DOHH2 (cell line): Measurements from ENCODE around the gene PLSCR5.

Experiments used
- H3F3A ChIP-seq: fragments of 200-600 bp; sonication (generic), shearing (Covaris generic); 2 replicates; pipeline ENCODE4 v1.6.0; 2016; ENCODE audit warnings: antibody characterized with exemption, mild to moderate bottlenecking; ENCODE audit not compliant: control insufficient read depth, insufficient read depth
- H3K27ac ChIP-seq: fragments of 200-600 bp; sonication (generic); 2 replicates; pipeline ENCODE4 v1.5.1; 2014; ENCODE audit warnings: low read depth, mild to moderate bottlenecking, low read length, moderate library complexity
- H3K27me3 ChIP-seq: fragments of 200-600 bp; sonication (generic); 2 replicates; pipeline ENCODE4 v1.6.1; 2014; ENCODE audit warnings: mild to moderate bottlenecking, low read length, mixed read lengths; ENCODE audit not compliant: control insufficient read depth
- H3K36me3 ChIP-seq: fragments of 200-600 bp; sonication (generic); 2 replicates; pipeline ENCODE4 v1.6.1; 2014; ENCODE audit warnings: mild to moderate bottlenecking, low read length, moderate library complexity, mixed read lengths; ENCODE audit not compliant: control insufficient read depth
- H3K4me1 ChIP-seq: fragments of 200-600 bp; sonication (generic); 2 replicates; pipeline ENCODE4 v1.6.1; 2014; ENCODE audit warnings: mild to moderate bottlenecking, low read length, mixed read lengths; ENCODE audit not compliant: control insufficient read depth
- H3K4me2 ChIP-seq: fragments of 200-600 bp; sonication (generic); 2 replicates; pipeline ENCODE4 v1.6.0; 2014; ENCODE audit warnings: mild to moderate bottlenecking, low read length, moderate library complexity
- H3K4me3 ChIP-seq: fragments of 200-600 bp; sonication (generic); 2 replicates; pipeline ENCODE4 v1.5.1; 2014; ENCODE audit warnings: mild to moderate bottlenecking, low read length, mixed read lengths
- H3K79me2 ChIP-seq: fragments of 200-600 bp; sonication (generic); 2 replicates; pipeline ENCODE4 v1.6.1; 2014; ENCODE audit warnings: mild to moderate bottlenecking, low read length, mixed read lengths; ENCODE audit not compliant: control insufficient read depth
- H3K9me2 ChIP-seq: fragments of 200-600 bp; sonication (generic); replicated peaks from 2 replicates; pipeline ENCODE4 v1.6.1; 2014; ENCODE audit warnings: mild to moderate bottlenecking, low read length, mixed read lengths; ENCODE audit not compliant: control insufficient read depth
- H3K9me3 ChIP-seq: fragments of 200-600 bp; sonication (generic); 2 replicates; pipeline ENCODE4 v1.6.1; 2014; ENCODE audit warnings: antibody characterized with exemption, low read length, mixed read lengths; ENCODE audit not compliant: control insufficient read depth, insufficient read depth
- H4K20me1 ChIP-seq: fragments of 200-600 bp; sonication (generic); 2 replicates; pipeline ENCODE4 v1.6.0; 2014; ENCODE audit warnings: low read depth, mild to moderate bottlenecking, antibody characterized with exemption, low read length, moderate library complexity; ENCODE audit not compliant: control insufficient read depth, insufficient read depth
- CTCF ChIP-seq: fragments of 200-600 bp; sonication (generic); IDR thresholded peaks from one replicate; pipeline ENCODE4 v1.5.1; 2014; ENCODE audit warnings: antibody characterized with exemption, mild to moderate bottlenecking, low read depth, low read length; ENCODE audit not compliant: poor library complexity, severe bottlenecking
- EZH2phosphoT487 ChIP-seq: fragments of 200-600 bp; sonication (generic); IDR thresholded peaks from 2 replicates; pipeline ENCODE4 v1.6.1; 2017; ENCODE audit warnings: borderline replicate concordance, mild to moderate bottlenecking, antibody characterized with exemption, low read length, moderate library complexity, mixed read lengths

PLSCR5 gene

GRCh38 chr3:146554151-146554760 lies 50.9 kb downstream of the PLSCR5 start:
- H3K79me2 ChIP-seq = no peaks in the 10 kb centered on the region
- H3K4me2 ChIP-seq = no peak overlapping the region
- TF ChIP-seq CTCF (no peak), EZH2phosphoT487 (no peak)
- H3K4me1 ChIP-seq = no peaks in the 10 kb centered on the region
- H3K4me3 ChIP-seq = no peak overlapping the region
- no peaks in the 10 kb centered on the region for H3K36me3 ChIP-seq
- H4K20me1 ChIP-seq = no peaks in the 10 kb centered on the region
- H3K9me2 ChIP-seq = no peaks in the 10 kb centered on the region
- no peak overlapping the region for H3K27ac ChIP-seq
- H3K9me3 ChIP-seq = no peaks in the 10 kb centered on the region
- no peaks in the 10 kb centered on the region for H3F3A ChIP-seq
- H3K27me3 ChIP-seq = peaks cover 4% of the 10 kb centered on the region; the same call in 1 of the 2 replicates

GRCh38 chr3:146550743-146551510 lies 54.2 kb downstream of the PLSCR5 start:
- H3K4me3 ChIP-seq = no peak overlapping the region
- no peaks in the 10 kb centered on the region for H3K36me3 ChIP-seq
- no peaks in the 10 kb centered on the region for H3F3A ChIP-seq
- H4K20me1 ChIP-seq = no peaks in the 10 kb centered on the region
- H3K27ac ChIP-seq = no peak overlapping the region
- H3K9me3 ChIP-seq = no peaks in the 10 kb centered on the region
- no peaks in the 10 kb centered on the region for H3K9me2 ChIP-seq
- TF ChIP-seq EZH2phosphoT487 = no peak
- TF ChIP-seq CTCF = no peak
- peaks cover 10% of the 10 kb centered on the region for H3K4me1 ChIP-seq
- peaks cover 4% of the 10 kb centered on the region; the same call in 1 of the 2 replicates for H3K27me3 ChIP-seq
- H3K4me2 ChIP-seq = no peak overlapping the region
- H3K79me2 ChIP-seq = no peaks in the 10 kb centered on the region

GRCh38 chr3:146550070-146550615 lies 55.0 kb downstream of the PLSCR5 start:
- H3K9me3 ChIP-seq = no peaks in the 10 kb centered on the region
- peaks cover 13% of the 10 kb centered on the region for H3K4me1 ChIP-seq
- no peak overlapping the region for H3K4me2 ChIP-seq
- TF ChIP-seq CTCF (no peak), EZH2phosphoT487 (no peak)
- no peak overlapping the region for H3K27ac ChIP-seq
- H3K27me3 ChIP-seq = peaks cover 4% of the 10 kb centered on the region; the same call in 1 of the 2 replicates
- H3K9me2 ChIP-seq = no peaks in the 10 kb centered on the region
- no peaks in the 10 kb centered on the region for H4K20me1 ChIP-seq
- H3F3A ChIP-seq = peaks cover 2% of the 10 kb centered on the region
- H3K79me2 ChIP-seq = no peaks in the 10 kb centered on the region
- H3K36me3 ChIP-seq = no peaks in the 10 kb centered on the region
- H3K4me3 ChIP-seq = no peak overlapping the region
